Breast epithelium (tissue), 4 donors: Measurements from ENCODE around the gene KLRD1. TPM values are rescaled to one million over a fixed set of nuclear protein-coding genes. Genes with fewer than 3 reads are reported as not detected.

Source experiments
- DNase-seq, 2 donors: peaks; one replicate each; pipeline ENCODE4 v3.0.0-alpha.2; 2019; ENCODE audit warnings: low spot score in 2 of 2
- H3K27ac ChIP-seq, 2 donors: fragments of 200-600 bp; sonication (generic) in 1 of 2; one replicate each; pipeline ENCODE4 v1.5.1; 2016 to 2019; ENCODE audit warnings: mild to moderate bottlenecking in 1 of 2
- H3K27me3 ChIP-seq, 2 donors: fragments of 200-600 bp; sonication (generic) in 1 of 2; one replicate each; pipeline versions ENCODE4 v1.5.1 to v1.6.0; 2017 to 2019; ENCODE audit warnings: control low read depth in 1 of 2, mild to moderate bottlenecking in 1 of 2
- H3K36me3 ChIP-seq: fragments of 200-600 bp; one replicate; pipeline ENCODE4 v1.5.1; 2019
- H3K4me1 ChIP-seq, 2 donors: fragments of 200-600 bp; sonication (generic); one replicate each; pipeline ENCODE4 v1.5.1; 2016 to 2019; ENCODE audit warnings: control low read depth in 1 of 2
- H3K4me3 ChIP-seq, 3 donors: fragments of 200-600 bp; sonication (generic); 1 replicate in 2 of 3; 2 replicates in 1 of 3; pipeline ENCODE4 v1.5.1; 2016 to 2019; ENCODE audit warnings: mild to moderate bottlenecking in 3 of 3, moderate library complexity in 2 of 3
- H3K9me3 ChIP-seq, 2 donors: fragments of 200-600 bp; sonication (generic) in 1 of 2; one replicate each; pipeline ENCODE4 v1.5.1; 2016 to 2019; ENCODE audit warnings: control low read depth in 1 of 2
- POLR2A ChIP-seq: fragments of 450-650 bp; IDR thresholded peaks from one replicate; pipeline ENCODE4 v1.6.1; 2016; ENCODE audit warnings: antibody characterized with exemption, mild to moderate bottlenecking, moderate library complexity
- POLR2AphosphoS5 ChIP-seq, 3 donors: sonication (generic); formaldehyde crosslinking; IDR thresholded peaks; one replicate each; pipeline ENCODE4 v1.6.1; 2017; ENCODE audit warnings: antibody characterized with exemption in 3 of 3
- intact Hi-C: fragments of 100-400 bp; cut with DNase I; formaldehyde crosslinking; loops from one replicate; pipeline ENCODE4 v1.15.1; 2023; ENCODE audit warnings: low total_unique reads
- total RNA-seq, 3 donors: library from RNA; depleted of rRNA; stranded (reverse); fragments of >200 nt; gene quantifications; one replicate each; pipeline ENCODE4 v1.1.0, GENCODE V29; 2016
- TF ChIP-seq, protein P1 (sequence below), 3 donors: fragments of 450-650 bp; IDR thresholded peaks; one replicate each; pipeline ENCODE4 v1.5.1; 2016 to 2017; ENCODE audit warnings: antibody characterized with exemption in 3 of 3, mild to moderate bottlenecking in 3 of 3, moderate library complexity in 3 of 3

Gene KLRD1
- total RNA-seq, 3 donors from 2014 or later: 0.96 to 2.5 (median 2.3) TPM

DNA sequence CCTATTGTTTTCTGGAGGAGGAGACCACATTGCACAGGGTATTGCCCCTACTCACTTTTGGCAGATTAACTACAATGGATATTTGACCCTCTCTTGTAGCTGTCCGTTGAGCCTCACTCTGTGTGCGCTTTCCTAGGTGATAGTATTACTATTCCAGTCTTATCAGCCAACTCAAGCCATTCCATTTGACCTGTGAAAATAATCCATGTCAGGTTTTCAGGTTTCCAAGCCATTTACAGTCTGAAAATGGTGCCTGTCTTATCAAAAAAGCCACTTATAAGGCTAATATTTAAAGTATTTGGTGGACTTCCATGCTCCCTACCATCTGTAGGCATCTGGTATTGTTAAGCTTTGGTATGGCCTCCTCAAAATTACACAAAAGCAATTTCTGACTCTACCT, 29.6 kb upstream of the KLRD1 start:
- no peak overlapping the region for H3K4me3 ChIP-seq
- intact Hi-C loops: no loop called here
- H3K27ac ChIP-seq: no peak overlapping the region
- H3K4me1 ChIP-seq: no peaks in the 10 kb centered on the region
- H3K36me3 ChIP-seq: no peaks in the 10 kb centered on the region
- no peak for DNase-seq
- TF ChIP-seq POLR2AphosphoS5 (IDR thresholded peaks at IDR 0.05) (no peak), POLR2A (no peak)
- TF ChIP-seq, protein P1, sequence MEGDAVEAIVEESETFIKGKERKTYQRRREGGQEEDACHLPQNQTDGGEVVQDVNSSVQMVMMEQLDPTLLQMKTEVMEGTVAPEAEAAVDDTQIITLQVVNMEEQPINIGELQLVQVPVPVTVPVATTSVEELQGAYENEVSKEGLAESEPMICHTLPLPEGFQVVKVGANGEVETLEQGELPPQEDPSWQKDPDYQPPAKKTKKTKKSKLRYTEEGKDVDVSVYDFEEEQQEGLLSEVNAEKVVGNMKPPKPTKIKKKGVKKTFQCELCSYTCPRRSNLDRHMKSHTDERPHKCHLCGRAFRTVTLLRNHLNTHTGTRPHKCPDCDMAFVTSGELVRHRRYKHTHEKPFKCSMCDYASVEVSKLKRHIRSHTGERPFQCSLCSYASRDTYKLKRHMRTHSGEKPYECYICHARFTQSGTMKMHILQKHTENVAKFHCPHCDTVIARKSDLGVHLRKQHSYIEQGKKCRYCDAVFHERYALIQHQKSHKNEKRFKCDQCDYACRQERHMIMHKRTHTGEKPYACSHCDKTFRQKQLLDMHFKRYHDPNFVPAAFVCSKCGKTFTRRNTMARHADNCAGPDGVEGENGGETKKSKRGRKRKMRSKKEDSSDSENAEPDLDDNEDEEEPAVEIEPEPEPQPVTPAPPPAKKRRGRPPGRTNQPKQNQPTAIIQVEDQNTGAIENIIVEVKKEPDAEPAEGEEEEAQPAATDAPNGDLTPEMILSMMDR (IDR thresholded peaks at IDR 0.05): no peak
- no peaks in the 10 kb centered on the region for H3K9me3 ChIP-seq
- H3K27me3 ChIP-seq: no peaks in the 10 kb centered on the region

DNA sequence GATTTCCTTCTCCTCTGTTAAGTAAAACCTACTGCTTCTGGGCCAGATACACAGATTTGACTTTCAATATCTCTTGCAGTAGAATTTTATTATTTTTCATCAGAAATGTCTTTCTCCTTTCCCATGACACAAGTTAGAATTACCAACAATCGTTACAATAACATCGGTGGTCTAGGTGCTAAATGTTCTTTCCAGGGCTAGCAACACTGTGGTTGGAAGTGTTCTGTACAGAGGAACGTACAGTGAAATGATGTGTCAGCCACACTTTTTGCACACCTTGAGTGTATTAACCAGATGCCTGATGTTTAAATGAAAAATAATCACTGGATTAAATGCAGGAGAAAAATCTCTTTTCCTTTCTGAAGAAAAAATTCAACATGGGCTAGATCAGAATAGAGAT, 27.7 kb upstream of the KLRD1 start:
- Histone ChIP-seq H3K4me3 (no peak overlapping the region), H3K9me3 (no peaks in the 10 kb centered on the region), H3K4me1 (no peaks in the 10 kb centered on the region), H3K27ac (no peak overlapping the region), H3K27me3 (no peaks in the 10 kb centered on the region), H3K36me3 (no peaks in the 10 kb centered on the region)
- DNase-seq: no peak
- TF ChIP-seq, protein P1 (IDR thresholded peaks at IDR 0.05): no peak
- no peak for TF ChIP-seq POLR2AphosphoS5 (IDR thresholded peaks at IDR 0.05)
- TF ChIP-seq POLR2A: no peak
- intact Hi-C loops: no loop called here

DNA sequence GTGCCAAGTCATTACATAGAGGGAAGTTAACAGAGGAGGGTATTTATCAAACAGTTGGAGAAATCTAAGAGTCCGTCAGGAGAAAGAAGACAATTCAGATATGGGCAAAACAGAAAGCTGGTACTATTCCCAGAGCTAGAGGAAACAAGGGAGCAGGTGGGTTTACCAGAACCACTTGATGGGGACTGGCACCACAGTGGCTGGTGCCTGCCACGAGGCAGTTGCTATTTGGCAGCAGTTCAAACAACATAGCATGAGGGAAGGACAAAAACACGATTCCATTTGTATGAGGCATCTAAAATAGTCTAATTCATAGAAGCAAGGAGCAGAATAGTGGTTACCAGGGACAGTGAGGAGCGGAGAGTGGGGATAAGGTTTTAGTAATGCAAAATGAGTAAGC, 24.6 kb upstream of the KLRD1 start:
- no peaks in the 10 kb centered on the region for H3K27me3 ChIP-seq
- no peak overlapping the region for H3K4me3 ChIP-seq
- TF ChIP-seq, protein P1 (IDR thresholded peaks at IDR 0.05): no peak
- TF ChIP-seq POLR2A (no peak), POLR2AphosphoS5 (IDR thresholded peaks at IDR 0.05) (no peak)
- intact Hi-C loops: no loop called here
- no peaks in the 10 kb centered on the region for H3K36me3 ChIP-seq
- no peaks in the 10 kb centered on the region for H3K9me3 ChIP-seq
- DNase-seq: no peak
- H3K4me1 ChIP-seq: no peaks in the 10 kb centered on the region
- H3K27ac ChIP-seq: no peak overlapping the region

GRCh38 chr12:10285919-10286318, 21.8 kb upstream of the KLRD1 start:
- TF ChIP-seq POLR2AphosphoS5 (IDR thresholded peaks at IDR 0.05) (no peak), POLR2A (no peak)
- TF ChIP-seq, protein P1 (IDR thresholded peaks at IDR 0.05): no peak
- Histone ChIP-seq H3K27me3 (no peaks in the 10 kb centered on the region), H3K4me3 (no peak overlapping the region), H3K9me3 (no peaks in the 10 kb centered on the region), H3K4me1 (no peaks in the 10 kb centered on the region), H3K27ac (no peak overlapping the region), H3K36me3 (no peaks in the 10 kb centered on the region)
- intact Hi-C loops: no loop called here
- no peak for DNase-seq

DNA sequence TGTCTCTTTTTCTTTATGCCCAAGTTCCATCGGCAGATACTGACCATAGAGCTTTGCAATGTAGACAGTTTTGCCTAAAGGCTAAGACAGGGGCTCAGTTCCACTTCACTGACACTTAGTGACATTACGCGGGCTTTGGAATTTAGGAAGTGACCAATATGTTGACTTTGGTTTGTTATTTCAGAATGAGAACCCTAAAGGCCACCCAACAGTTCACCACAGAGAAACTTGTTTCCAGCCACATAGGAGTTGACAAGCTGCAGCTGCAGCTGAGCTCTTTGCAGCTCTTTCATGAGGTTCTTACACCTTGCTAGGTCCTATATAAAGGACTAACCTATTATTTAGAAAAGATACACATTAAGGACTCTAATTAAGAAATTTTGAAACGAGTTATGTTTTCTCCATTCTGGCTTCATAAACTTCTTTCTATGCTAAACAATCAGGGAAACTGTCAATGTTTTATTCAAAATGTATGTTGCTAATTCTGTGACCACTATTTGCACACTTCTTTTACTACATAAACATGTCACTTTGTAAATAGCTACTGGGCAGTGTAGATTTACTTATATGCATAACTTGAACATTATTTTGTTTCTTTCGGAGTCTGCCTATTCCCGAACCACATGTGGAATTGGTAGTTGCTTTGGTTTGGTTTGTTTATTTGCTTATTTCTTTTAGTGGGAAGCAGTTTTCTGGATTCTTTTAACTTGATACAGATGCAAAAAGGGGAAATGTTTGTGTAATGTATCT, 18.5 kb upstream of the KLRD1 start:
- no peaks in the 10 kb centered on the region for H3K9me3 ChIP-seq
- TF ChIP-seq, protein P1 (IDR thresholded peaks at IDR 0.05): no peak
- TF ChIP-seq POLR2AphosphoS5 (IDR thresholded peaks at IDR 0.05) (no peak), POLR2A (no peak)
- H3K4me1 ChIP-seq: no peaks in the 10 kb centered on the region
- DNase-seq: no peak
- H3K27me3 ChIP-seq: no peaks in the 10 kb centered on the region
- H3K27ac ChIP-seq: no peak overlapping the region
- H3K4me3 ChIP-seq: no peak overlapping the region
- H3K36me3 ChIP-seq: no peaks in the 10 kb centered on the region
- intact Hi-C loops: no loop called here
